ENCODE results near the gene ZSWIM4. TPM values are rescaled to one million over a fixed set of nuclear protein-coding genes. Genes with fewer than 3 reads are reported as not detected.
A peak's percentile ranks its signal among the peaks of the same experiment; 100 is the strongest.

Gene ZSWIM4
- total RNA-seq, 2 experiments from 2014 or later = 5.0 to 10.8 TPM

GRCh38 chr19:13840305-13841085 is 45.3 kb downstream of the ZSWIM4 start:
- no peaks in the 10 kb centered on the region for H3K79me2 ChIP-seq (ENCODE audit: insufficient read depth, low read depth, low read length)
- no peak overlapping the region for H3K27ac ChIP-seq (ENCODE audit: low read depth, low read length, poor library complexity, severe bottlenecking)
- no peaks in the 10 kb centered on the region for H4K20me1 ChIP-seq (ENCODE audit: insufficient read depth, low read length)
- ChIA-PET CTCF (ENCODE audit: unreplicated experiment) (interaction anchor here (0.6 kb wide), 1 partner anchor 52 kb away, joined by 11 read pairs; no protein-coding TSS in a partner anchor), POLR2A (interaction anchor here (1.4 kb wide), 1 partner anchor 45 kb away, joined by 3 read pairs; the partner anchor contains the start of gene ZSWIM4)
- H2AFZ ChIP-seq (ENCODE audit: low read length) = peak overlapping the region; percentile 74; the same call in 1 of the 2 replicates
- no peak for DNase-seq (ENCODE audit: low spot score)
- BruUV-seq (replicated peaks) = no TSS peak
- H3K9me2 ChIP-seq (ENCODE audit: insufficient read depth, low read length) = no peaks in the 10 kb centered on the region
- TF ChIP-seq EZH2phosphoT487 (IDR thresholded peaks at IDR 0.05; ENCODE audit: borderline replicate concordance, low read depth, low read length) (no peak), CTCF (conservative IDR thresholded peaks at IDR 0.05; ENCODE audit: low read length) (no peak)
- no peaks in the 10 kb centered on the region for H3K9me3 ChIP-seq (ENCODE audit: low read length)
- H3K4me2 ChIP-seq (ENCODE audit: low read length) = peak overlapping the region; percentile 76
- intact Hi-C loops (cut with micrococcal nuclease; ENCODE audit: unreplicated experiment) = no loop called here
- peaks cover 67% of the 10 kb centered on the region for H3K4me1 ChIP-seq (ENCODE audit: insufficient read depth, low read length, poor library complexity, severe bottlenecking)
- no peaks in the 10 kb centered on the region for H3K36me3 ChIP-seq (ENCODE audit: insufficient read depth, low read length)
- H3K4me3 ChIP-seq (ENCODE audit: low read depth, low read length, poor library complexity, severe bottlenecking) = peak overlapping the region; percentile 65

- no peak for TF ChIP-seq EZH2phosphoT487 (IDR thresholded peaks at IDR 0.05; ENCODE audit: borderline replicate concordance, low read depth, low read length)
- TF ChIP-seq CTCF (conservative IDR thresholded peaks at IDR 0.05; ENCODE audit: low read length) = no peak
- CTCF ChIA-PET (ENCODE audit: unreplicated experiment) = interaction anchor here (0.6 kb wide), 1 partner anchor 46 kb away, joined by 6 read pairs; the partner anchor contains the start of gene ZSWIM4
- intact Hi-C loops (cut with micrococcal nuclease; ENCODE audit: unreplicated experiment) = no loop called here
- Histone ChIP-seq H3K36me3 (ENCODE audit: insufficient read depth, low read length) (no peaks in the 10 kb centered on the region), H3K27ac (ENCODE audit: low read depth, low read length, poor library complexity, severe bottlenecking) (no peak overlapping the region), H2AFZ (ENCODE audit: low read length) (no peak overlapping the region), H3K4me2 (ENCODE audit: low read length) (peak overlapping the region; percentile 74), H3K9me2 (ENCODE audit: insufficient read depth, low read length) (no peaks in the 10 kb centered on the region), H3K79me2 (ENCODE audit: insufficient read depth, low read depth, low read length) (no peaks in the 10 kb centered on the region), H3K4me1 (ENCODE audit: insufficient read depth, low read length, poor library complexity, severe bottlenecking) (peaks cover 66% of the 10 kb centered on the region), H3K9me3 (ENCODE audit: low read length) (no peaks in the 10 kb centered on the region), H3K4me3 (ENCODE audit: low read depth, low read length, poor library complexity, severe bottlenecking) (peak overlapping the region; percentile 68), H4K20me1 (ENCODE audit: insufficient read depth, low read length) (no peaks in the 10 kb centered on the region)
- DNase-seq (ENCODE audit: low spot score) = no peak
- no TSS peak for BruUV-seq (replicated peaks)
- POLR2A ChIA-PET = no interaction called here
Observed at GRCh38 chr19:13841086-13841961, 46.1 kb downstream of the ZSWIM4 start.
